GM13977 (cell line): Measurements from ENCODE around the gene CFAP45.

Source experiments
- DNase-seq: peaks from one replicate; pipeline ENCODE4 v3.0.0; 2012; ENCODE audit warnings: low spot score
- in situ Hi-C: fragments of 300-500 bp; cut with MboI; formaldehyde crosslinking; loops from one replicate; pipeline ENCODE4 v1.12.0; 2022; ENCODE audit warnings: low sequenced_read_pairs, low pct_unique_long_range_greater_than_20kb, mixed read lengths, inconsistent platforms; ENCODE audit not compliant: unreplicated experiment
- TF ChIP-seq, protein P1 (sequence below): IDR thresholded peaks from 2 replicates; pipeline ENCODE4 v1.5.1; 2012; ENCODE audit warnings: mild to moderate bottlenecking, control low read depth; ENCODE audit not compliant: insufficient read depth; ENCODE audit errors: extremely low read depth, missing control alignments

The CFAP45 gene

DNA sequence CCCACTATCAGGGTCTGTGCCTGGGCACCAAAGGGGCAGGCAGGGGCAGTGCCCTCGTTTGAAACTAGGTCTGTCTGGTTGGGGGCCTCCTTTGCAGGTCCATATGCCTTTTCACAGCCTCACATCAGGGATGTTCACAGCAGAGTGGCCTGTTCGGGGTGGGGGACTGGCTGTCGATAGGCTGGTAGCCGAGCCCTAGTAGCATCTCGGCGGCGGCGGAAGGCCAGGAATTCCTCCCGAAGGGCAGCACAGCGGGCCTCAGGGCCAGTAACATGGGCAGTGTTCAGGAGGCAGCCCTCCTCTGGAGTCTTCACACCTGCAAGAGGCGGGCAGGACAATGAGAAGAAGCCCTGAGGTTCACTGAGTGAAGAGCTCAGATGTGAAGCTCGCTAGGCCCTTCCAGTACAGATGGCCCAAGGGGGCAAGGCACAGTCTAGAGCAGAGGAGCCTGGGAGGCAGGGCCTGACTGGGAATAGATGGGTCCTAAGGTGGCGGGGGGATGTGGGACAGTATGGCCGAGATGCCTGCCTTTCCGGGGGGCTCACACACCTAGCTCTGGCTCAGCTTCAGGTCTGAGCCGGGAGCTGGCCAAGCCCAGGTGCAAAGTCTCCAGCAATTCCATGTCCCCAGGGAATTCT is 27.4 kb upstream of the CFAP45 start:
- DNase-seq = no peak
- in situ Hi-C loops = no loop called here
- TF ChIP-seq, protein P1, sequence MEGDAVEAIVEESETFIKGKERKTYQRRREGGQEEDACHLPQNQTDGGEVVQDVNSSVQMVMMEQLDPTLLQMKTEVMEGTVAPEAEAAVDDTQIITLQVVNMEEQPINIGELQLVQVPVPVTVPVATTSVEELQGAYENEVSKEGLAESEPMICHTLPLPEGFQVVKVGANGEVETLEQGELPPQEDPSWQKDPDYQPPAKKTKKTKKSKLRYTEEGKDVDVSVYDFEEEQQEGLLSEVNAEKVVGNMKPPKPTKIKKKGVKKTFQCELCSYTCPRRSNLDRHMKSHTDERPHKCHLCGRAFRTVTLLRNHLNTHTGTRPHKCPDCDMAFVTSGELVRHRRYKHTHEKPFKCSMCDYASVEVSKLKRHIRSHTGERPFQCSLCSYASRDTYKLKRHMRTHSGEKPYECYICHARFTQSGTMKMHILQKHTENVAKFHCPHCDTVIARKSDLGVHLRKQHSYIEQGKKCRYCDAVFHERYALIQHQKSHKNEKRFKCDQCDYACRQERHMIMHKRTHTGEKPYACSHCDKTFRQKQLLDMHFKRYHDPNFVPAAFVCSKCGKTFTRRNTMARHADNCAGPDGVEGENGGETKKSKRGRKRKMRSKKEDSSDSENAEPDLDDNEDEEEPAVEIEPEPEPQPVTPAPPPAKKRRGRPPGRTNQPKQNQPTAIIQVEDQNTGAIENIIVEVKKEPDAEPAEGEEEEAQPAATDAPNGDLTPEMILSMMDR = no peak

DNA sequence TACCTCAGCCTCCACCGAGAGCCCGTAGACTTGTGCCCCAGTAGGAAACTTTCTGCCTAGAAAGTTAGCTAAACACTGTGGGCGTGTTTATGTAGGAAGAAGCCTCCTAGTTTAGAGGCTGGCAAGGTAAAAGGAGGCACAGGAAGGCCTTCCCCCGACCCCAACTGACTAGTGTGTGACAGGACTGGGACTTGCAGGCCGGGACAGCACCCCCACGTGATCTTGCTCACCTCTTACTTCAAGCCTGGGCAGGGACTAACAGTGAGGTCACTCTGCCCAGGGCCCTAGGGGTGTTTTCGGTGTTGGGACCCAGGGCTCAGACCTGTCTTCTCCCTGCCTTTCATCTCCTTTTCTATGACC is 25.7 kb upstream of the CFAP45 start:
- in situ Hi-C loops = no loop called here
- peak; percentile 65 for DNase-seq
- TF ChIP-seq, protein P1 = no peak

DNA sequence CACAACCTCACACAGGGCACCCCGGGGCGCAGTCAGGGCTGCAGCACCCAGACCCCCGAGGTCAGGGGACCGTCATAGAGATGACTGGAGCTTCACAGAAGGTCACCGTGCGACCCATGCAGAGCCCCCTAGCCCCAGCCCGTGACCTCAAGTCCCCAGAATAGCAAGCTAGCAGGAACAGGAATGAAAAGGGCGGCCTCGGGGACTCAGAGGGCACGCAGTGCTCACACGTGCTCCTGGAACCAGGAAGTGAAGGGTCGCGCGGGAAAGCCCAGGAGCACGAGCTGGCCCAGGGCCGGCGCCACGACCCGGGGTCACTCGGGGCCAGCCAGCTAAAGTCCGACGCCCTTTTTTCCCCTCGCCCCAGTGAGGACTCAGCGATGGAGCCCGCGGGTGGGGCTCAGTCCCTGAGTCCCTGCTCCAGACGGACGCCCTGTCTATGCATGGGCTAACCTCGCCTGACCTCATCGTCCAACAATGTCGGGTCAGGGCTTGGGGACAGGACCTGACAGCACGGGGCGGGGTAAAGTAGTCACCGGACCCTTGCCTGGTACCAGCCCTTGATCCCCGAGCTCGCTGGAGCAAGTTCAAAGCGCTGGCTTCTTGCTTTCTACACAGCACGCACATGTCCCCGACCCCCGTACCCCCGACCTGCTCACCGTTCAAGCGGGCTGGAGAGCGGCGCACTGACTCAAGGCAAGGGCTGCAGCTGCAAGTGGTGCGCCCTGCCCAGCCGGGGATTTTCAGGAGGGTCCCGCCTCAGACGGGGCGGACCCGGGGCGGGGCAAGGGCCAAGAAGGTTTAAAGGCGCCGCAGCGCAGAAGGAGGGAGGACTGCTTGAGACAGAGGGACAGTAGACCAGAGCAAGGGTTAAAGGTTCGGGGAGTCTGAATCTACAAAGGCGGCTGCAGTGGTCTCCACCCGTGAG is 25.1 kb upstream of the CFAP45 start, which contains the start of gene TAGLN2:
Gene TAGLN2 (minus strand): TSS at position 717 of the 928 bp plus-strand sequence. CDS start 4,998 bp downstream, outside the sequence.
- peak; percentile 95 for DNase-seq
- TF ChIP-seq, protein P1 = peak; percentile 5
- in situ Hi-C loops = no loop called here

DNA sequence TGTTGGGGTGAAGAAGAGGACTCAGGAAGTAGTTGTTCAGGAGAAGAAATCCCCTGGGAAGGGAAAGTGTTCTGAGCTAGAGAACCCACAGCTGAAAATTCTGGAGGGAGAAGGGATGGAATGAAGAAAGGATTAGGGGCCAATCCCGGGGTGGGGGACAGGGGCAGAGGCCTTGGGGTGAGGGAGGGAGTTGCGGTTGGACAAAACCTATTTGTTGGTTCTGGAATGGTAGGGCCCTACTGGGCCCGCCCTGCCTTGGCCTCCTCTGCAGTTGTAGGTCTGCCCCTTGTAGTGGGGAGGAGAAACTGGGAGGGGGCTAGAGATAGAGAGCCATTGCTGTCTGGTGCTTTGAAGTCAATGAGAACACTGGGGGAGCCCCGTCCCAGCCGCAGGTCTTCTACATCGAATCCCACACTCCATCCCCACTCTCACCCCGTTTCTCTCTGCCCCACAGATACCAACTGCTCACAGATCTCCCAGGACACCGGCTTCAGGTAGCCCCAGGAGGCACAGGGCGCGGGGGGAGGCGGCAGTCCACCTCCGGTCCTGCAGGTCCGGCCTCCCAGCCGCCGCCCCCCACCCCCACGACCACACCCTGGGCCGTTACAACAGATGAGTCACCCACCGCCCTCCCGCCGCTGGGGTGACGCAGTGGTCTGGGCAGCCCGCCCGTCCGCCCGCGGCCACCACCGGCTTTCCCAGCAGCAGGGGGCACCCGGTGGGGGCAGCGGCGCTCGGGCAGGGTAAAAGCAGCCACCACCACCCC is 24.2 kb upstream of the CFAP45 start:
- in situ Hi-C loops = no loop called here
- peak; percentile 87 for DNase-seq
- TF ChIP-seq, protein P1 = no peak

DNA sequence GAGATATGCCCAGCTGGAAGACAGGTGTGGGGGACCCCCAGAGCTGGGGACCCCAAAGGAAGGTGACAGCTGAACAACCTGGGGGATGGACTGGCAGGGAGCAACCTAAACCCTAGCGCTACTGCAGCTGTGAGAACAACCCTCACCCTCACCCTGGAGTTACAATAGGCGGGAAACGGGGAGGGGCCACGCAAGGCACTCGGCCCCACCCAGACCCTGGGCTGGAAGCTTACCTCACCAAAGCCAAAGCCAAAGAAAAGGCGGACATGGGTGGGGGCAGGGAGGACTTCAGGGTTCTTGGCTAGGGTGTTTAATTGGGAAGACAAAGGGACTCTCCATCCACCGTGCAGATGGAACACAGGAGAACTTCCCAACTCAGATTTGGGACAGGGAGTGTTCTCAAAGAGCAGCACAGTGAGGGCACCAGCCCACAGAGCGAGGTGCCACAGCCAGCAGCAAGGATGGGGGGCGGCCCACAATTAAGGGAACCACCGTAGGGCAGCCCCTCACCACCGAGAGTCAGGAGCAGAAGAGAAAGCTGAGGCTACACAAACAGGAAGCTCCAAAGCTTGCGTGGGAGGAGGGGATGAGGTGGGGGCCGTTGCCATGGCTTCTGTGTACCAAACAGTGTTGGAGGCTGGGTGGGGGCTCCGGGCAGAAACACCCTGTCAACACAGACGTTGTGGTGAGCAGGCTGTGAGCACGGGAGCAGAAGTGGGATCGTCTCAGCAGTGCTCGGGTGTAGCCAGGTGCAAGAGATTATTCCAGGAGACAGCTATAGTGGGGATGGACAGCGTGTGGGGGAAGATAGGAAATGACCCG is 23.4 kb upstream of the CFAP45 start:
- TF ChIP-seq, protein P1 = no peak
- peak; percentile 85 for DNase-seq
- in situ Hi-C loops = no loop called here
